ENCODE data around the gene OR10A5.
"Not testable (repeated sequence)": the region's sequence is repeated elsewhere in the genome, so short reads cannot be mapped to it uniquely, and the experiment has no call there.

The OR10A5 gene

GRCh38 chr11:6864438-6864837 lies 19.0 kb downstream of the OR10A5 start:
- TF ChIP-seq CTCF (conservative IDR thresholded peaks at IDR 0.05; ENCODE audit: low read depth), result no peak
- no peak for DNase-seq (ENCODE audit: low spot score)
- H3K27ac ChIP-seq, result no peak overlapping the region
- POLR2A ChIA-PET (ENCODE audit: low non-redundant PET), result no interaction called here
- CTCF ChIA-PET, result interaction anchor here (0.6 to 0.7 kb wide), 3 partner anchors 9 to 855 kb away, joined by 3 to 4 read pairs (median 3); no protein-coding TSS in a partner anchor

GRCh38 chr11:6871278-6871677 lies 25.8 kb downstream of the OR10A5 start:
- no peak overlapping the region for H3K27ac ChIP-seq
- no peak for DNase-seq (ENCODE audit: low spot score)
- TF ChIP-seq CTCF (conservative IDR thresholded peaks at IDR 0.05; ENCODE audit: low read depth), result no peak
- ChIA-PET CTCF (no interaction called here), POLR2A (ENCODE audit: low non-redundant PET) (no interaction called here)

GRCh38 chr11:6875761-6876160 lies 30.3 kb downstream of the OR10A5 start:
- CTCF ChIA-PET, result no interaction called here
- POLR2A ChIA-PET (ENCODE audit: low non-redundant PET), result no interaction called here

GRCh38 chr11:6876325-6876724 lies 30.8 kb downstream of the OR10A5 start, which contains the start of gene OR10A4:
Gene OR10A4, plus strand, starts transcription at chr11:6876625. Its CDS starts 23 bp downstream, at chr11:6876648.
- DNase-seq (ENCODE audit: low spot score), result no peak
- POLR2A ChIA-PET (ENCODE audit: low non-redundant PET), result no interaction called here
- H3K27ac ChIP-seq, result no peak within 1 kb of the TSS
- TF ChIP-seq CTCF (conservative IDR thresholded peaks at IDR 0.05; ENCODE audit: low read depth), result no peak
- CTCF ChIA-PET, result no interaction called here

More at GRCh38 chr11:6875761-6876160, 30.3 kb downstream of the OR10A5 start:
- no peak for DNase-seq (ENCODE audit: low spot score)
- H3K27ac ChIP-seq, result no peak overlapping the region
- TF ChIP-seq CTCF (conservative IDR thresholded peaks at IDR 0.05; ENCODE audit: low read depth), result no peak

- no peak for TF ChIP-seq CTCF (conservative IDR thresholded peaks at IDR 0.05; ENCODE audit: low read depth)
- H3K27ac ChIP-seq, result no peak overlapping the region
- POLR2A ChIA-PET (ENCODE audit: low non-redundant PET), result no interaction called here
- CTCF ChIA-PET, result no interaction called here
- no peak for DNase-seq (ENCODE audit: low spot score)
Measured at GRCh38 chr11:6876914-6877313, 31.4 kb downstream of the OR10A5 start.

- CTCF ChIA-PET, result no interaction called here
- no peak overlapping the region for H3K27ac ChIP-seq
- DNase-seq (ENCODE audit: low spot score), result no peak
- POLR2A ChIA-PET (ENCODE audit: low non-redundant PET), result no interaction called here
- no peak for TF ChIP-seq CTCF (conservative IDR thresholded peaks at IDR 0.05; ENCODE audit: low read depth)
Measured at GRCh38 chr11:6882751-6883150, 37.3 kb downstream of the OR10A5 start.

GRCh38 chr11:6887711-6888110 lies 42.2 kb downstream of the OR10A5 start:
- H3K27ac ChIP-seq; DNase-seq (ENCODE audit: low spot score); CTCF ChIA-PET; POLR2A ChIA-PET (ENCODE audit: low non-redundant PET): not testable (repeated sequence)

Measured in RWPE1 (cell line).